H9 (cell line): ENCODE measurements around the gene HMCN1. TPM values are rescaled to one million over a fixed set of nuclear protein-coding genes. Genes with fewer than 3 reads are reported as not detected.

Experiments
- DNase-seq: peaks from one replicate; pipeline ENCODE4 v3.0.0-alpha.2; 2017
- H2AFZ ChIP-seq: one replicate; pipeline ENCODE4 v1.6.1; 2013; ENCODE audit warnings: mild to moderate bottlenecking, low read length, control low read depth, moderate library complexity
- H2AK5ac ChIP-seq: 2 replicates; pipeline ENCODE4 v1.6.1; 2013; ENCODE audit warnings: low read length, control low read depth, mixed read lengths; ENCODE audit not compliant: insufficient read length
- H2BK120ac ChIP-seq: one replicate; pipeline ENCODE4 v1.6.1; 2013; ENCODE audit warnings: low read depth, mild to moderate bottlenecking, low read length, control low read depth, inconsistent platforms; ENCODE audit not compliant: poor library complexity, severe bottlenecking
- H2BK12ac ChIP-seq: 2 replicates; pipeline ENCODE4 v1.6.1; 2013; ENCODE audit warnings: low read length, control low read depth, mixed read lengths, low read depth; ENCODE audit not compliant: insufficient read length
- H2BK15ac ChIP-seq: 2 replicates; pipeline ENCODE4 v1.6.1; 2013; ENCODE audit warnings: low read depth, low read length, control low read depth
- H2BK20ac ChIP-seq: one replicate; pipeline ENCODE4 v1.6.1; 2013; ENCODE audit warnings: low read depth, mild to moderate bottlenecking, low read length, control low read depth, inconsistent platforms; ENCODE audit not compliant: poor library complexity, severe bottlenecking
- H2BK5ac ChIP-seq: 2 replicates; pipeline ENCODE4 v1.6.1; 2013; ENCODE audit warnings: low read length, control low read depth, mixed read lengths; ENCODE audit not compliant: insufficient read length
- H3K14ac ChIP-seq: 2 replicates; pipeline ENCODE4 v1.6.1; 2013; ENCODE audit warnings: low read length, control low read depth; ENCODE audit not compliant: insufficient read depth
- H3K18ac ChIP-seq: 2 replicates; pipeline ENCODE4 v1.6.1; 2013; ENCODE audit warnings: low read depth, mild to moderate bottlenecking, mixed read lengths, low read length, control low read depth; ENCODE audit not compliant: insufficient read length
- H3K23ac ChIP-seq: 2 replicates; pipeline ENCODE4 v1.6.1; 2013; ENCODE audit warnings: low read length, control low read depth, mixed read lengths, low read depth; ENCODE audit not compliant: insufficient read length
- H3K23me2 ChIP-seq: 2 replicates; pipeline ENCODE4 v1.6.1; 2013; ENCODE audit warnings: low read depth, mild to moderate bottlenecking, mixed read lengths, low read length, control low read depth; ENCODE audit not compliant: insufficient read length, poor library complexity, severe bottlenecking
- H3K27ac ChIP-seq: 2 replicates; pipeline ENCODE4 v1.5.1; 2013; ENCODE audit warnings: low read length, control low read depth, mixed read lengths, low read depth; ENCODE audit not compliant: insufficient read length
- H3K27me3 ChIP-seq: 2 replicates; pipeline ENCODE4 v1.6.1; 2013; ENCODE audit warnings: low read length, control low read depth, inconsistent platforms; ENCODE audit not compliant: insufficient read depth
- H3K4ac ChIP-seq: 2 replicates; pipeline ENCODE4 v1.6.1; 2013; ENCODE audit warnings: low read depth, mild to moderate bottlenecking, control low read depth, inconsistent platforms, low read length, moderate library complexity
- H3K4me1 ChIP-seq: 2 replicates; pipeline ENCODE4 v1.6.1; 2013; ENCODE audit warnings: low read length, control low read depth, inconsistent platforms; ENCODE audit not compliant: insufficient read depth
- H3K4me2 ChIP-seq: 2 replicates; pipeline ENCODE4 v1.6.1; 2013; ENCODE audit warnings: low read length, control low read depth, mixed read lengths; ENCODE audit not compliant: insufficient read length, insufficient read depth
- H3K56ac ChIP-seq: 2 replicates; pipeline ENCODE4 v1.6.1; 2013; ENCODE audit warnings: low read depth, mild to moderate bottlenecking, mixed read lengths, low read length, control low read depth; ENCODE audit not compliant: insufficient read length
- H3K79me1 ChIP-seq: 2 replicates; pipeline ENCODE4 v1.6.1; 2013; ENCODE audit warnings: low read depth, mild to moderate bottlenecking, moderate library complexity, low read length, control low read depth, inconsistent platforms; ENCODE audit not compliant: insufficient read depth, poor library complexity, severe bottlenecking
- H3K79me2 ChIP-seq: 2 replicates; pipeline ENCODE4 v1.6.1; 2013; ENCODE audit warnings: low read length, control low read depth, inconsistent platforms; ENCODE audit not compliant: insufficient read depth
- H3K9ac ChIP-seq: 2 replicates; pipeline ENCODE4 v1.6.1; 2013; ENCODE audit warnings: low read length, control low read depth, mixed read lengths; ENCODE audit not compliant: insufficient read length; ENCODE audit errors: extremely low read depth
- H3K9me3 ChIP-seq: one replicate; pipeline ENCODE4 v1.6.1; 2013; ENCODE audit warnings: low read depth, low read length, inconsistent platforms; ENCODE audit not compliant: control insufficient read depth
- H3T11ph ChIP-seq: one replicate; pipeline ENCODE4 v1.6.1; 2013; ENCODE audit warnings: mild to moderate bottlenecking, low read length, control low read depth, inconsistent platforms
- H4K20me1 ChIP-seq: one replicate; pipeline ENCODE4 v1.6.1; 2013; ENCODE audit not compliant: control insufficient read depth, insufficient read length, insufficient read depth
- H4K5ac ChIP-seq: 2 replicates; pipeline ENCODE4 v1.6.1; 2013; ENCODE audit warnings: low read depth, mild to moderate bottlenecking, mixed read lengths, low read length, control low read depth; ENCODE audit not compliant: insufficient read length
- H4K8ac ChIP-seq: replicated peaks from 2 replicates; pipeline ENCODE4 v1.6.1; 2013; ENCODE audit warnings: low read length, control low read depth, mixed read lengths, low read depth; ENCODE audit not compliant: insufficient read length
- H4K91ac ChIP-seq: 2 replicates; pipeline ENCODE4 v1.6.1; 2013; ENCODE audit warnings: low read depth, mild to moderate bottlenecking, moderate library complexity, mixed read lengths, low read length, control low read depth; ENCODE audit not compliant: insufficient read length
- H3K27ac Mint-ChIP-seq, 3 experiments: 2 replicates in 2 of 3; 3 replicates in 1 of 3; pipeline ENCODE4 v1.8.0; 2020 to 2021; ENCODE audit warnings: mixed read lengths in 3 of 3, mild to moderate bottlenecking in 1 of 3, moderate library complexity in 1 of 3
- H3K27me3 Mint-ChIP-seq: 2 replicates; pipeline ENCODE4 v1.8.0; 2021; ENCODE audit warnings: low read depth, mild to moderate bottlenecking, moderate library complexity, mixed read lengths
- H3K36me3 Mint-ChIP-seq, 3 experiments: 2 replicates in 2 of 3; 3 replicates in 1 of 3; pipeline ENCODE4 v1.8.0; 2020 to 2021; ENCODE audit warnings: low read depth in 3 of 3, mixed read lengths in 3 of 3; ENCODE audit not compliant: insufficient read depth in 1 of 3
- H3K4me1 Mint-ChIP-seq, 2 experiments: 2 replicates each; pipeline ENCODE4 v1.8.0; 2020; ENCODE audit warnings: mixed read lengths in 2 of 2
- H3K4me3 Mint-ChIP-seq, 2 experiments: 2 replicates in 1 of 2; 3 replicates in 1 of 2; pipeline ENCODE4 v1.8.0; 2020 to 2021; ENCODE audit warnings: mild to moderate bottlenecking in 2 of 2, mixed read lengths in 2 of 2, moderate library complexity in 1 of 2
- H3K9me3 Mint-ChIP-seq, 2 experiments: 2 replicates in 1 of 2; 3 replicates in 1 of 2; pipeline ENCODE4 v1.8.0; 2020; ENCODE audit warnings: mild to moderate bottlenecking in 2 of 2, mixed read lengths in 2 of 2, moderate library complexity in 1 of 2
- WGBS: extraction: QIAGEN DNeasy Blood & Tissue Kit; methylation state at CpG from one replicate; pipeline ENCODE4 v1.1.7; 2013; ENCODE audit warnings: missing lambda C conversion rate, low lambda C conversion rate, mixed read lengths; ENCODE audit not compliant: insufficient read length; ENCODE audit errors: extremely low coverage; 5-methylcytosine and 5-hydroxymethylcytosine counted together
- total RNA-seq: library from RNA; stranded (reverse); gene quantifications from 2 replicates; pipeline ENCODE4 v1.2.1, GENCODE V29; 2021
- TF ChIP-seq, protein P1 (sequence below): fragments of 200-600 bp; sonication (generic); conservative IDR thresholded peaks from 3 replicates; pipeline ENCODE4 v1.8.0; 2021; ENCODE audit warnings: antibody characterized with exemption, mild to moderate bottlenecking

The HMCN1 gene
- total RNA-seq, 1 experiment from 2014 or later = 3.3 TPM

DNA sequence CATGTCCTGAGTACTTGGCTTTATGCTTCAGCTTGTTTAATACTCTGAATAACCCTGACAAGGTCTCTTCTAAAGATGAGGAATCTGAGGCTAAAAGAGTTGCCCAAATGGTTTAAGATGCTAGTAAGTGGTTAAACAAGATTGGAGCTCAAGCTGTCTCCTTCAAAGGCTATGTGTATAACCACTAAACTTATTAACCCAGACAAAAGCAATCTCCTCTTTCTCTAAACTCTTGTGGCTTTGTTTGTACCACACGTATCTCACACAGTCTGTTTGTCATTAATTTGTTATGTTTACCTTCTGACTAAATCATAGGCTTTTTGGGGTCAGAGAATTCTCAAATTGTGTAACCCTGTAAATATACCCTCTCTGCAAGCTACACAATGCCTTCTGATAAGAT is 89.9 kb downstream of the HMCN1 start:
- H3K4me3 Mint-ChIP-seq = no peak overlapping the region
- TF ChIP-seq, protein P1, sequence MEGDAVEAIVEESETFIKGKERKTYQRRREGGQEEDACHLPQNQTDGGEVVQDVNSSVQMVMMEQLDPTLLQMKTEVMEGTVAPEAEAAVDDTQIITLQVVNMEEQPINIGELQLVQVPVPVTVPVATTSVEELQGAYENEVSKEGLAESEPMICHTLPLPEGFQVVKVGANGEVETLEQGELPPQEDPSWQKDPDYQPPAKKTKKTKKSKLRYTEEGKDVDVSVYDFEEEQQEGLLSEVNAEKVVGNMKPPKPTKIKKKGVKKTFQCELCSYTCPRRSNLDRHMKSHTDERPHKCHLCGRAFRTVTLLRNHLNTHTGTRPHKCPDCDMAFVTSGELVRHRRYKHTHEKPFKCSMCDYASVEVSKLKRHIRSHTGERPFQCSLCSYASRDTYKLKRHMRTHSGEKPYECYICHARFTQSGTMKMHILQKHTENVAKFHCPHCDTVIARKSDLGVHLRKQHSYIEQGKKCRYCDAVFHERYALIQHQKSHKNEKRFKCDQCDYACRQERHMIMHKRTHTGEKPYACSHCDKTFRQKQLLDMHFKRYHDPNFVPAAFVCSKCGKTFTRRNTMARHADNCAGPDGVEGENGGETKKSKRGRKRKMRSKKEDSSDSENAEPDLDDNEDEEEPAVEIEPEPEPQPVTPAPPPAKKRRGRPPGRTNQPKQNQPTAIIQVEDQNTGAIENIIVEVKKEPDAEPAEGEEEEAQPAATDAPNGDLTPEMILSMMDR = no peak
- no peak overlapping the region for H2AFZ ChIP-seq
- H2BK12ac ChIP-seq = no peak overlapping the region
- H3K9me3 Mint-ChIP-seq = no peaks in the 10 kb centered on the region
- H3K27ac Mint-ChIP-seq = no peak overlapping the region
- H3K18ac ChIP-seq = no peak overlapping the region
- H4K5ac ChIP-seq = no peak overlapping the region
- no peaks in the 10 kb centered on the region for H3K36me3 Mint-ChIP-seq
- no peak overlapping the region for H3K4ac ChIP-seq
- H3K79me2 ChIP-seq = no peaks in the 10 kb centered on the region
- WGBS = no CpG with 5 or more reads among the region's 1 CpG
- H4K91ac ChIP-seq = no peak overlapping the region
- no peak overlapping the region for H2BK5ac ChIP-seq
- no peak overlapping the region for H3T11ph ChIP-seq
- no peaks in the 10 kb centered on the region for H3K4me1 Mint-ChIP-seq
- H2BK15ac ChIP-seq = no peak overlapping the region
- H3K27me3 Mint-ChIP-seq = no peaks in the 10 kb centered on the region
- no peaks in the 10 kb centered on the region for H3K79me1 ChIP-seq
- no peak overlapping the region for H3K14ac ChIP-seq
- DNase-seq = no peak
- no peak overlapping the region for H2BK120ac ChIP-seq
- H4K8ac ChIP-seq = no peak overlapping the region
- no peak overlapping the region for H2AK5ac ChIP-seq
- H3K56ac ChIP-seq = no peak overlapping the region
- H3K9ac ChIP-seq = no peak overlapping the region
- H3K23me2 ChIP-seq = no peaks in the 10 kb centered on the region
- H3K27ac ChIP-seq = no peak overlapping the region
- no peaks in the 10 kb centered on the region for H3K4me1 ChIP-seq
- H3K23ac ChIP-seq = no peak overlapping the region
- no peak overlapping the region for H3K4me2 ChIP-seq
- H3K9me3 ChIP-seq = no peaks in the 10 kb centered on the region
- no peaks in the 10 kb centered on the region for H3K27me3 ChIP-seq
- H2BK20ac ChIP-seq = no peak overlapping the region
- H4K20me1 ChIP-seq = no peaks in the 10 kb centered on the region
